Measurements from ENCODE around the gene ANKRD33B.

- TF ChIP-seq CTCF (IDR thresholded peaks at IDR 0.05) (no peak), POLR2AphosphoS5 (IDR thresholded peaks at IDR 0.05) (no peak)
Observed at GRCh38 chr5:10592601-10593000, 28.7 kb downstream of the ANKRD33B start.

Measured in suprapubic skin (tissue), 3 donors.